Measurements from ENCODE around the gene ADAM19.

GRCh38 chr5:157510682-157511081 lies 64.9 kb downstream of the ADAM19 start:
- TF ChIP-seq CTCF (IDR thresholded peaks at IDR 0.05) (no peak), POLR2AphosphoS5 (IDR thresholded peaks at IDR 0.05; ENCODE audit: insufficient read depth in 1 of 2, low read depth in 1 of 2) (no peak), POLR2A (IDR thresholded peaks at IDR 0.05) (no peak)
